Adipocyte (in vitro differentiated cells): ENCODE data around the gene SEMA3A.
"Not testable (repeated sequence)": the region's sequence is repeated elsewhere in the genome, so short reads cannot be mapped to it uniquely, and the experiment has no call there.

Experiments
- DNase-seq: peaks from one replicate; pipeline ENCODE4 v3.0.0-alpha.2; 2015; ENCODE audit warnings: low read depth
- H3K27me3 ChIP-seq: replicated peaks from 2 replicates; pipeline ENCODE4 v1.7.0; 2013; ENCODE audit warnings: mild to moderate bottlenecking, low read length, moderate library complexity; ENCODE audit not compliant: control insufficient read depth, insufficient read depth
- H3K36me3 ChIP-seq: 2 replicates; pipeline ENCODE4 v1.7.0; 2013; ENCODE audit warnings: low read length, mild to moderate bottlenecking, moderate library complexity; ENCODE audit not compliant: control insufficient read depth, insufficient read depth, severe bottlenecking
- H3K4me1 ChIP-seq: 2 replicates; pipeline ENCODE4 v1.7.0; 2013; ENCODE audit warnings: mild to moderate bottlenecking, low read length, moderate library complexity; ENCODE audit not compliant: control insufficient read depth, insufficient read depth
- H3K4me3 ChIP-seq: 2 replicates; pipeline ENCODE4 v1.7.0; 2013; ENCODE audit warnings: mild to moderate bottlenecking, low read length, moderate library complexity
- H3K9ac ChIP-seq: 2 replicates; pipeline ENCODE4 v1.7.0; 2013; ENCODE audit warnings: mild to moderate bottlenecking, low read length, moderate library complexity
- H3K9me3 ChIP-seq: 2 replicates; pipeline ENCODE4 v1.7.0; 2013; ENCODE audit warnings: mild to moderate bottlenecking, low read length, moderate library complexity; ENCODE audit not compliant: control insufficient read depth

SEMA3A gene

GRCh38 chr7:84062489-84062901, 132.1 kb downstream of the SEMA3A start:
- not testable (repeated sequence) for H3K27me3 ChIP-seq, H3K4me1 ChIP-seq, H3K4me3 ChIP-seq, H3K9ac ChIP-seq, DNase-seq, H3K9me3 ChIP-seq, H3K36me3 ChIP-seq

- H3K27me3 ChIP-seq = no peaks in the 10 kb centered on the region
- H3K36me3 ChIP-seq = no peaks in the 10 kb centered on the region
- no peak overlapping the region for H3K4me3 ChIP-seq
- no peaks in the 10 kb centered on the region for H3K9me3 ChIP-seq
- H3K4me1 ChIP-seq = peaks cover 6% of the 10 kb centered on the region
- peak; percentile 40 for DNase-seq
- H3K9ac ChIP-seq = no peak overlapping the region
Measured at GRCh38 chr7:84060760-84061261, 133.8 kb downstream of the SEMA3A start.

DNA sequence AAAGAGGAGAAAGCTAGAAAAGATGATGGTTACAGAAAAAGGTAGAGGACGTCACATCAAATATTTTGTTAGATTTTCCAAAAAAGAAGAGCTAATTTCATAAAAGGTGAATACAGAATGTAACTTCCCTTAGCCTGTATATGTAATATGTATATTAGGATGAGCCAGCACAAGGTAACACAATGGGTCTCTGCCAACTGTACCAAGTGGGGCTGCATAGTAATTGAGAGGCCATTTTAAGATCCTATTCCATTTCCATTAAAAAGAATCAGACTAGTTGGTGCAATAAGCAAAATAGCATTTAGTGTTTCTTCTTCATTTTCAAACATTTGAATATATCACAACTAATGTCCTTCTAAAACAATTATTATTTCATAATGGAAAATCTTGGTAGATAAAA, 134.6 kb downstream of the SEMA3A start:
- no peaks in the 10 kb centered on the region for H3K9me3 ChIP-seq
- H3K9ac ChIP-seq = no peak overlapping the region
- H3K4me3 ChIP-seq = no peak overlapping the region
- no peak for DNase-seq
- no peaks in the 10 kb centered on the region for H3K36me3 ChIP-seq
- H3K27me3 ChIP-seq = no peaks in the 10 kb centered on the region
- peaks cover 6% of the 10 kb centered on the region for H3K4me1 ChIP-seq

DNA sequence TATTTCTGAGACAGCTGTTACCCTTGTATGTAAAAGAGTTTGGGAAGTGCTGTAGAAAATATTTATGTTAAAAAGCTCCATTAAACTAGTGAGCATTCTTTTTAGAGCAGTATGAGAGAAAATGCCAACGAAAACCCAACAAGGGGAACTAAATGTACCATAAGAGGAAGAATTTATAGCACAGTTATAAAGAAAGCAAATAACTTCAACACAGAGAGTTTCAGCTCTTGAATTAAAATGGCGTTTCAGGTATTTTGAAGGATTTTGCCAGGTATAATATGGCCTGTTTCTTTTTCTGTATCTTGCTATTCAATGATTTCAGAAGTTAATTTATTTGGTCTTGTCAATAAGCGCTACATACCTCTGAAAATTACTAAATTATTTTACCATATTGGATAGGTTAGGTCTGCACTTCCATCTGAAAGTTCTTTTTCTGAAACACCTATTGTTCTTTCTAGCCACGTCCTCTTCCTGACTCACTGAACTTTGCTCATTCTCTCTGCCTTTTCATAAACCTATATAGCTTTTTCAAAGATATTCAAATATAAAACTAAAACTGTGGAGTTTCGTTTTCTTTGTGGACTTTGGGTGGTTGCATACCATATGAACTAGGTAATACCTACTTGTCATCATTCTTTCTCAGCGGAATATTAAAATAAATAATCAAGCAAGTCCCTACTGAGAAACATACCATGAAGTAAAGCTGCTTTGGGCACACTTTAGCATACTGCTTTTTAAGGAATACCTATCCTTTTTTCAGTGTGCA, 136.1 kb downstream of the SEMA3A start:
- Histone ChIP-seq H3K4me3 (peak overlapping the region; percentile 17), H3K4me1 (peaks cover 6% of the 10 kb centered on the region), H3K36me3 (no peaks in the 10 kb centered on the region), H3K27me3 (no peaks in the 10 kb centered on the region), H3K9me3 (no peaks in the 10 kb centered on the region), H3K9ac (no peak overlapping the region)
- DNase-seq = peak; percentile 59

GRCh38 chr7:84057576-84057975, 137.0 kb downstream of the SEMA3A start:
- Histone ChIP-seq H3K9ac (no peak overlapping the region), H3K9me3 (no peaks in the 10 kb centered on the region), H3K27me3 (no peaks in the 10 kb centered on the region), H3K36me3 (no peaks in the 10 kb centered on the region), H3K4me1 (peaks cover 6% of the 10 kb centered on the region), H3K4me3 (no peak overlapping the region)
- no peak for DNase-seq

DNA sequence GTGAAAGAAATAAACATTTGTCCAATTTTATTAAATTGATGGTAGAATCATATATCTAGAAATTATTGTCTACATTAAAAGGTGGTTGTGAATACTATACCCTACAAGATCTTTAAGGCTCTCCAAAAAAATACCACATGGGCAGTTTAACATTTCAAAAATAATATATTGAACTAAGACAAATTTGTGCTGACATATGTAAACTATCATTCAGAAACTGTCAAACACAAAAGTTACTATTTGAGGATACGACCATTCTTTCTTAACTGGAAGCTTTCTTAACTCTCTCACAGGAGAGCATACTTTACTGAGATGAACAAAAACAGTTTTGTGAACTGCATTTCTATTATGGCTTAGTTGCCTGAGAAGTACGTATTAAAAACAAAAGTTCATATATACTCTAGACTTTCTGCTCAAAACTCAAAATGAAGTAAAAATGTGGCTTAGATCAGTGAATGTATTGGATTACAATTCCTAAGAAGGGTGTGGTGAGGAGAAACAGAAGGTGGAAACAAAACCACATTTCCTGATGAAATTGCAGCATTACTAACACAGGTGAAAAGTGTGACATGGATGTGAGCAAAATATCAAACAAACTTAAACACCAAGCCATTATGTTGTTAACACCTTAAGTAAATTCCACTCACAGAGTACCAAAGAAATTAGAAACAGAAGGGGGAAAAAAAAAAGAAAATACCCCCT, 138.5 kb downstream of the SEMA3A start:
- DNase-seq = peak; percentile 44
- Histone ChIP-seq H3K4me3 (no peak overlapping the region), H3K9ac (no peak overlapping the region), H3K27me3 (no peaks in the 10 kb centered on the region), H3K4me1 (peaks cover 6% of the 10 kb centered on the region), H3K36me3 (no peaks in the 10 kb centered on the region), H3K9me3 (no peaks in the 10 kb centered on the region)

- DNase-seq, H3K4me1 ChIP-seq, H3K4me3 ChIP-seq, H3K9ac ChIP-seq, H3K27me3 ChIP-seq, H3K36me3 ChIP-seq, H3K9me3 ChIP-seq: not testable (repeated sequence)
Measured at GRCh38 chr7:84055199-84055598, 139.4 kb downstream of the SEMA3A start.

DNA sequence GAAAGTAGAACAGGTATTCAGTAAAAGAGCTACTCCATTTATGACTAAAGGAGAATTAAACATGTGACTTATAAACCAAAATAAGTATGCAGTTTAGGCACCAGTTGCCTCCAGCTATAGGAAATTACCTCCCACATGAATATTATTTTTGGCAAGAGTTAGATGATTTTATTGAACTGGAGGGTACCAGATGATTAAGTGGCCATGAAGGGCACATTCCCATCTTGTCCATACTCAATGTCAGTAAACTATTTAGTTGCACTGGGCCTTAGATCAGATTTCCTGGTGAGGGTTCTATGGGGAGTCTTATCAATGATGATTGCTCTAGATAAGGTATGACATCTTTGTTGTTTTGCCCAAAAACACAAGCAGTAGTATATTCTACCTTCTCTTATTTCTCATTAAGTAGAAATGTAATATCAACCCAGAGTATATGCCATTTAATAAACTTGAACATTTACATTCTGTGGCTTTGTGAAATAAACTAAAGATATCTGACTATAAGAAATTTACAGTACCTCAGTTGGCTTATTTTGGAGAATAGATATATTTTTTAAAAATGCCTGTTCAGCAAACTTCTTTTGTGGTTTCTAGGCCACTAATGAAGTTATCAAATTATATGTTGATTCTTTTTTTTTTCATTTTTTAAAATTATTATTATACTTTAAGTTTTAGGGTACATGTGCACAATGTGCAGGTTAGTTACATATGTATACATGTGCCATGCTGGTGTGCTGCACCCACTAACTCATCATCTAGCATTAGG, 145.3 kb downstream of the SEMA3A start:
- Histone ChIP-seq H3K4me3 (no peak overlapping the region), H3K9ac (no peak overlapping the region), H3K4me1 (peaks cover 6% of the 10 kb centered on the region), H3K36me3 (no peaks in the 10 kb centered on the region), H3K9me3 (no peaks in the 10 kb centered on the region), H3K27me3 (no peaks in the 10 kb centered on the region)
- no peak for DNase-seq

DNA sequence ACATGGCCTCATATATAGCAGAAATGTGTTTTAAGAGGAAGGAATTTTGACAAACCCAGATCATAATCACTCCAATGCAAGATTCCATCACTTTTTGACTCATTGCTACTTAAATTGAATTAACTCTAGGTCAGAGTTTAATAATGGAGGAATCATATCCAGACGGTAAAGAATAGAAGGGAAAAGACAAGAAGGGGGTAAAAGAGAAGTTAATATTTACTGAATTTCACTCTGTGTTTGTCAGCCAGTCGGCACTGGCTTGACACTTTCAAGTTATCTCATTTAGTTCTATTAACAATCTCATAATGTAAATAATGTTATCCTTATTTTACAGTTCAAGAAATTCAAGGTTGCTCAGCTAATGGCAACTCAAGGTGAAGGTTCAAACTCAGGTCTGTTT, 147.5 kb downstream of the SEMA3A start:
- DNase-seq = no peak
- no peaks in the 10 kb centered on the region for H3K36me3 ChIP-seq
- no peak overlapping the region for H3K4me3 ChIP-seq
- peaks cover 28% of the 10 kb centered on the region for H3K4me1 ChIP-seq
- H3K9ac ChIP-seq = no peak overlapping the region
- no peaks in the 10 kb centered on the region for H3K9me3 ChIP-seq
- H3K27me3 ChIP-seq = no peaks in the 10 kb centered on the region

GRCh38 chr7:84044834-84045233, 149.8 kb downstream of the SEMA3A start:
- DNase-seq = no peak
- H3K36me3 ChIP-seq = no peaks in the 10 kb centered on the region
- no peak overlapping the region for H3K4me3 ChIP-seq
- H3K9ac ChIP-seq = no peak overlapping the region
- H3K27me3 ChIP-seq = no peaks in the 10 kb centered on the region
- no peaks in the 10 kb centered on the region for H3K9me3 ChIP-seq
- peaks cover 35% of the 10 kb centered on the region for H3K4me1 ChIP-seq

GRCh38 chr7:84043661-84044191, 150.9 kb downstream of the SEMA3A start:
- peak; percentile 28 for DNase-seq

More at GRCh38 chr7:84043661-84044191, 150.9 kb downstream of the SEMA3A start:
- Histone ChIP-seq H3K9ac (peak overlapping the region; percentile 77), H3K4me1 (peaks cover 35% of the 10 kb centered on the region), H3K27me3 (no peaks in the 10 kb centered on the region), H3K36me3 (no peaks in the 10 kb centered on the region), H3K9me3 (no peaks in the 10 kb centered on the region), H3K4me3 (peak overlapping the region; percentile 51)
